Eye (tissue), 1 donor: Measurements from ENCODE around the gene GUCY1A1.

ENCODE experiments used
- DNase-seq: peaks from one replicate; pipeline ENCODE4 v3.0.0-alpha.2; 2015

The GUCY1A1 gene

GRCh38 chr4:155659176-155659575 lies 7.5 kb upstream of the GUCY1A1 start:
- DNase-seq: no peak

GRCh38 chr4:155660436-155660835 lies 6.2 kb upstream of the GUCY1A1 start:
- DNase-seq: no peak

GRCh38 chr4:155665054-155665453 lies 1.6 kb upstream of the GUCY1A1 start:
- no peak for DNase-seq

- DNase-seq: peak; percentile 87
These were observed 547 bp downstream of the GUCY1A1 start for GRCh38 chr4:155667222-155667567.

- DNase-seq: peak; percentile 87
These were observed 1.2 kb downstream of the GUCY1A1 start for GRCh38 chr4:155667568-155668511.

GRCh38 chr4:155668707-155669220 lies 2.1 kb downstream of the GUCY1A1 start:
- DNase-seq: no peak

- no peak for DNase-seq
These were observed 5.7 kb downstream of the GUCY1A1 start for GRCh38 chr4:155672342-155672741.

GRCh38 chr4:155673453-155673979 lies 6.9 kb downstream of the GUCY1A1 start:
- no peak for DNase-seq

GRCh38 chr4:155674669-155675071 lies 8.0 kb downstream of the GUCY1A1 start:
- no peak for DNase-seq

GRCh38 chr4:155675709-155676429 lies 9.2 kb downstream of the GUCY1A1 start:
- no peak for DNase-seq

GRCh38 chr4:155676430-155676825 lies 9.8 kb downstream of the GUCY1A1 start:
- no peak for DNase-seq

- DNase-seq: no peak
These were observed 11.4 kb downstream of the GUCY1A1 start for GRCh38 chr4:155678011-155678410.

- DNase-seq: no peak
These were observed 12.7 kb downstream of the GUCY1A1 start for GRCh38 chr4:155679343-155679742.

- DNase-seq: no peak
These were observed 15.2 kb downstream of the GUCY1A1 start for GRCh38 chr4:155681886-155682285.

GRCh38 chr4:155684423-155684822 lies 17.8 kb downstream of the GUCY1A1 start:
- no peak for DNase-seq

GRCh38 chr4:155684892-155685541 lies 18.4 kb downstream of the GUCY1A1 start:
- no peak for DNase-seq

- DNase-seq: no peak
These were observed 20.8 kb downstream of the GUCY1A1 start for GRCh38 chr4:155687380-155687982.

- DNase-seq: no peak
These were observed 21.6 kb downstream of the GUCY1A1 start for GRCh38 chr4:155688211-155688610.

GRCh38 chr4:155688860-155689259 lies 22.2 kb downstream of the GUCY1A1 start:
- DNase-seq: no peak

- no peak for DNase-seq
These were observed 23.6 kb downstream of the GUCY1A1 start for GRCh38 chr4:155690044-155690837.

GRCh38 chr4:155692361-155692760 lies 25.7 kb downstream of the GUCY1A1 start:
- no peak for DNase-seq
